NCI-H128 (cell line): Measurements from ENCODE around the gene MAPKAPK2.

Experiments
- DNase-seq: peaks from one replicate; lab custom pipeline; 2025; ENCODE audit not compliant: unreplicated experiment; lab: John Stamatoyannopoulos, UW

MAPKAPK2 gene

DNA sequence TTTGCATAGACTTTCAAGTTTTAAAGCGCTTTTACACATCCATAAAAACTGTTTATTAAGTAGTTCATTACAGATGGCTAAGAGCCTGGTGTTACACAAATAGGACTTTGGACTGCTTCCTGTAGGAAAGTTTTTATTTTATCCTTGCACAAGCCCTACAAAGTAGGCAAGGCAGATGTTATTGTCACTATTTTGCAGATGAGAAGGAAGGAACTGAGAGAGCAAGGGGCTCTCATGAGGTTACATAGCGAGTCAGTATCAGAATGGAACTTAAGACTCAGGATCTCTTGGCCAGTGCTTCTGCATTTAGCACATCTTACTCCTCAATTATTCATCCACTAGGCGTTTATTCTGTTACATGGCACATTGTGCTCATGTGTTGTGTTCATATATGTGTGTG is 2.6 kb upstream of the MAPKAPK2 start:
- DNase-seq: no peak

- DNase-seq: no peak
These were observed 1.4 kb upstream of the MAPKAPK2 start for GRCh38 chr1:206683313-206683712.

DNA sequence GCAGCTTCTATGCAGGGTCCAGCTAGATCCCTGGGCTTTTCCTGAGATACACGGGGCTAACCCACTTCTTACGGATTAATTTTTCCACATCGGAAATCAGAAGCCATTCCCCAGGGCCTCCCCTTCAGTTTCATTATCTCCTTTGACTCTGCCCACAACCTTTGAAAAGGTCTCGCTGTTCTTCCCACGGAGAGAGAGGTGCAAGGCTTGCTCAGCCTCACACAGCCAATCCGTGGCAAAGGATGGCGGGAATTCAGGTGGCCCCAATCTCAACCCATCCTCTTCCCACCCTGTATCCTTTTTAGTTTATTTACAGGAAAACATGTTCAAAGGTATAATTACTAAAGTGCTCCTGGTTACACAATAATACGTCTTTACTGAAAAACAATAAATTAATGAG is 702 bp upstream of the MAPKAPK2 start:
- no peak for DNase-seq

DNA sequence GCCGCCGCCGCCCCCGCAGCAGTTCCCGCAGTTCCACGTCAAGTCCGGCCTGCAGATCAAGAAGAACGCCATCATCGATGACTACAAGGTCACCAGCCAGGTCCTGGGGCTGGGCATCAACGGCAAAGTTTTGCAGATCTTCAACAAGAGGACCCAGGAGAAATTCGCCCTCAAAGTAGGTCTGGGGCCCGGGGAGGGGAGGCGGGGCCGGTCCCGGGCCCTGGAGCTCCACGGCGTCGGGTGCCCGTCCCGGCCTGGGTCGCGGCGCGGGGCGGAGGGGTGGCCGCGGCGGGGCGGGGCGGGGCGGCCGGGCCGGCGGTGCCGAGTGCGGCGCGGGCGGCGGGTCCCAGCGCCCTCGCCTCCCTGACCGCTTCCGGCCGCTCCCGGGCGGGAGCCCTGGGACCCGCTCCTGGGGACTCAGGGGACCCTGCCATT is 646 bp downstream of the MAPKAPK2 start:
- no peak for DNase-seq

- DNase-seq: no peak
These were observed 1.2 kb downstream of the MAPKAPK2 start for GRCh38 chr1:206685769-206686477.

DNA sequence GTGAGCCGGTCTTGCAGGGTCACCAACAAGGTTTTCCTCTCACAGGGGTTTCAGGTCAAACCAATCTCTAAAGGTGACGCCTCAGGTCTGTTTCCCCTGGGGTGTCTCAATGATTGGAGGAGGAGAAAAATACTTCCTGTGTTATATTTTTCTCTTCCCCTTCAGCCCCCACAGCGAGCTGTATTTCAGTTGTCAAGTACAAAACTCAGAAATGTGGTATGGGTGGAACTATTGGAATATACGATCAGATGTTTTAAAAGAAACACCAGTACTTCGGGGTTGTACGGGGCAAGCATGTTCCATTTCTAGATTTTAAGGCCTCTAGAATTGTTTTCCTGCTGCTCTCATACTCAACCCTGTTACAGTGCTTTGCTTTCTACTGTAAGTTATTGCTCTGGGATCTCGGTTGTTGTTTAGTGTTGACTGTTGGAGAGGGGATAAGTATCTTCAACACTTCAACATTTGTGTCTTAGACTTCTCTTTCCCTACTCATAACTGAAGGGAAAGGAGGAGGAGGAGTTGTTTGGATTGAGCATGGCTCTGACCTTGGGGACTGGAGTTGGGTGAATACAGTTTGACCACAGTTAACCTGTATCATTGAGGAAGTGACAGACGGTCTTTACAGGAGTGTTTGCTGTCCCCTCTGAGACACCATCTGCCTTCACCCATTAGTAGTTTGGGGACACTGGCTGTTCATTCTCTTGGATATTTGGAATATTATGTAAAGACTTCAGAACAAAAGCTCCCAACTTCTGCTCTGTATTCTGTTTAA is 2.0 kb downstream of the MAPKAPK2 start:
- DNase-seq: no peak

DNA sequence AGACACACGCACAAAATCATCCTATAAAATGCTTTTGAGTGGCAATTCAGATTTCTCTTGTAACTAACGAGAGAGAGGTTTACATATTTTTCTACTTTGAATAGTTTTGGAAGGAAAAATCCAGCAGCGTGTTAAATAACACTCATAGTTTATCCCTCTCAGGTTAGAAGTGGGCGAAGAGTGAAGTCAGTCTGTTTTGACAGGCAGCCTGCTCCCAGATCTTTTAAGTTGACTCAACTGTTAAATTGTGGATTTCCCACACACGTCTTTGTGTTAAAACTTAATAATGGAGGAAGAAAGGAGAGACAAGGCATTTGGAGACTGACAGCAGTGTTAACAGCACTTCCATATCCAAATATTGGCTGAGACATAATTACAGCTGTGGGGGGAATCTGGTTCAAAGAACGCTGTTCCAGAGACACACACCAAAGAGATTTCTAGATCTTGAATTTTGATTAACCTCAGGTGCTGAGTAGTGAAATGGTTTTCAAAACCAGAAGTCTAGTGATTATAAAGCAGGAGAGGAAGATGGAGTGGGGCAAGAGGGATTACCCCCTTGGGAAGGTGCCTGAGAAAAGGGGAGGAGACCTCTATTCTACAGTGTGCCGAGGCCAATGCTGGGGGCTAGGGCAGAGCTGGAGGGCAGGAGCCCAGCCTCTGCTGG is 2.7 kb downstream of the MAPKAPK2 start:
- DNase-seq: no peak

DNA sequence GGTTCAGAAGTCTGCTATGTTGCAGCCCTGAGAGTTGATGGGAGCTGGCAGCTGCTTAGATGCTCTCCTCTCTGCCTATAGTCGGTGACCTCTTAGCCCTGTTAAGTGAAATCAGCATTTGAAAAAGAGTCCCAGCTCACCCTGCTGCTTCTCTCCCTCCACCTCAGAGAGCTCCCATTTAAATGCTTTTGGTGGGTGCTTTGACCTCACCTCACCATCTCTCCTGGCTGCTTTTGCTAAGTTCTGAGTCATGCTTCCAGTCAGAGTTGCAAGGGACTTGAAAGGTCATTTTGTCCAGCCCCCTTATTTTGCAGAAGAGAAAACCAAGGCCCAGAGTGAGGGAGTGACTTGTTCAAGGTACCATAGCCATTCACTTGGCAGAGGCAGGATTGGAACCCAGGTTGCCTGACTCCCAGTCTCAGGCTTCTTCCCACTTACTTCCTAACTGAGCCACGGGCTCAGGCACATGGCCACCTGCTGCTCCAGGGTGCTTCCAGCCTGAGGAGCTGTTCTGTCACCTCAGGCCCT is 3.3 kb downstream of the MAPKAPK2 start:
- no peak for DNase-seq

DNA sequence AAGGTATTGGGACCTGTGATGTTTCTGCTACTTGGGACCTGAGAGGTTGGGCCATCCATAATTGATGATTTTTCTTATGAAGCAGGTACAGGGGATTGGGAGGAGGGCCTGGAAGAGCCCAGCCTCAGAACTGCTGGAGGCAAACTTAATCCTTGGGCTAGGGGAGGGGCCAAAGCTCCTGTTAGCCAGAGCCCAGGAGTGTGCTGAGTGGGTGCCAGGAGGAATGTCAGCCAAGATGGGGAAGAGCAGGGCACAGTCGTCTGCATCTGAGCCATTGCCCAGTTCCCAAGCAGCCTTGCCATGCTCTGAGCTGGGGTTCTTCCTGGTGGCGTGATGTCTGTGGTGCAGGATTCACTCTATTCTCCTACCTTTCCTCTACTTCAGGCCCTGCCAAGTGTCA is 5.8 kb downstream of the MAPKAPK2 start:
- DNase-seq: no peak

GRCh38 chr1:206691604-206692003 is 6.9 kb downstream of the MAPKAPK2 start:
- DNase-seq: no peak

GRCh38 chr1:206693029-206693428 is 8.3 kb downstream of the MAPKAPK2 start:
- DNase-seq: no peak

- DNase-seq: no peak
These were observed 8.9 kb downstream of the MAPKAPK2 start for GRCh38 chr1:206693592-206693991.

DNA sequence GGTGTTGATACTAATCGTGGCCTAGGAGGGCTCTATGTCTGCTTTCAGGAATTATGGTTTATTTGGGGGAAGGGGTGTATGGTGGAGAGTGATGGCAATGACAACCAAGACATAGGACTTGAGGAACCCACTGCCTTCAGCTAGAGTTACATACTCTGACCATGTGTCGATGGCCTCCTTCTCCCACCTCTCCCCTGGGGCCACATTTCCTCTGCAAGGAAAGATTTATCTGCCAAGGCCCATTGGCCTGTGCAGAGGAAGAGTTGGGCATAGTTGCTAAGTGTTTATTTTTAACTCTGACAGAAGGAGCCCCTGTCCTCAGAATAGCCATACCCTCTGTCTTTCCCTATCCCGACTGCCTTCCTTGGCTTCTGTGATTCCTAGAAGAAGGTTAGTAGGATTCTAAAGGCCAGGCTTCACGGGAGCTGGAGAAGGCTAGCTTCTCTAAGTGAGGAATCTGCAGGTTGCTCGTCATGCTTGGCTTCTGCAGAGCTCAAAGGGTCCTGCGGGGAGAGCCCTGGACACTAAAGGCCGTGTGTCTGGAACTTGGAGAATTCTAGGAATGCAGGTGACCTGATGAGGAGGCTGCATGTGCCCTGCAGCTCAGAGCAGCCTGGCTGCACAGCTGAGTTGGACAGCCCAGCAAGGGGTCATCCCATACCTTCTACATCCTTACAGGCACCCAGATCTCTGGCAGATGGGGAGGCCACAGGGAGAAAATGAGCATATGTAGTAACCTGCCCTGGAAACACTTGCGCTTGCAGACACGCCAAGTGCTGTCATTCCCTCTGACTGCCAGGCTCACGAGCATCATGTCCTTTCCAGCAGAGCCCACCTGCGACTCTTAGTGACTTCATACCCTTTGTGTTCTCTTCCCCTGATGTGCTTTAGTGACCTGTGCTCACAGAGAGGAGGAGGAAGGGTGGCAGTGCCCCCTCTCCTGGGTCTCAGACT is 9.7 kb downstream of the MAPKAPK2 start:
- DNase-seq: no peak

DNA sequence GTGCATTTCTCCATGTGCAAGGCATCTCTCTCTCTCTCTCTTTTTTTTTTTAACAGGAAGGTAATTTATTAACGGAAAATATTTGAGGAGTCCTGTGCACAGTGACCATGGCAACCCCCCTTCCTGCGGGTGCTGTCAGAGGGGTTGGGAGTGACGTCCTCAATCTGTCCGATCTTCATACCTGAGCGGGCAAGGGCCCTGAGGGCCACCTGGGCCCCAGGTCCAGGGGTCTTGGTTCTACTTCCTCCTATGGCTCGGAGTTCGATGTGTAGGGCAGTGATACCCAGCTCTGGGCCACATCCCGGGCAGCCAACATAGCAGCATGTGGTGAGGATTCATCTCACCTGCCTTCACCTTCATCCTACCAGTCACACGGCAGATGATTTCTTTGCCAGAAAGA is 11.0 kb downstream of the MAPKAPK2 start:
- DNase-seq: no peak

- DNase-seq: no peak
These were observed 12.3 kb downstream of the MAPKAPK2 start for GRCh38 chr1:206696812-206697585.

- DNase-seq: no peak
These were observed 13.3 kb downstream of the MAPKAPK2 start for GRCh38 chr1:206698011-206698410.

- DNase-seq: no peak
These were observed 14.4 kb downstream of the MAPKAPK2 start for GRCh38 chr1:206699000-206699586.

- no peak for DNase-seq
These were observed 14.9 kb downstream of the MAPKAPK2 start for GRCh38 chr1:206699626-206700025.

GRCh38 chr1:206700445-206701036 is 15.8 kb downstream of the MAPKAPK2 start:
- DNase-seq: no peak
